H9 (cell line): ENCODE measurements around the gene GAREM1. TPM values are rescaled to one million over a fixed set of nuclear protein-coding genes. Genes with fewer than 3 reads are reported as not detected.

Experiments
- DNase-seq: peaks from one replicate; pipeline ENCODE4 v3.0.0-alpha.2; 2017
- H2AFZ ChIP-seq: one replicate; pipeline ENCODE4 v1.6.1; 2013; ENCODE audit warnings: mild to moderate bottlenecking, low read length, control low read depth, moderate library complexity
- H2AK5ac ChIP-seq: 2 replicates; pipeline ENCODE4 v1.6.1; 2013; ENCODE audit warnings: low read length, control low read depth, mixed read lengths; ENCODE audit not compliant: insufficient read length
- H2BK120ac ChIP-seq: one replicate; pipeline ENCODE4 v1.6.1; 2013; ENCODE audit warnings: low read depth, mild to moderate bottlenecking, low read length, control low read depth, inconsistent platforms; ENCODE audit not compliant: poor library complexity, severe bottlenecking
- H2BK12ac ChIP-seq: 2 replicates; pipeline ENCODE4 v1.6.1; 2013; ENCODE audit warnings: low read length, control low read depth, mixed read lengths, low read depth; ENCODE audit not compliant: insufficient read length
- H2BK15ac ChIP-seq: 2 replicates; pipeline ENCODE4 v1.6.1; 2013; ENCODE audit warnings: low read depth, low read length, control low read depth
- H2BK20ac ChIP-seq: one replicate; pipeline ENCODE4 v1.6.1; 2013; ENCODE audit warnings: low read depth, mild to moderate bottlenecking, low read length, control low read depth, inconsistent platforms; ENCODE audit not compliant: poor library complexity, severe bottlenecking
- H2BK5ac ChIP-seq: 2 replicates; pipeline ENCODE4 v1.6.1; 2013; ENCODE audit warnings: low read length, control low read depth, mixed read lengths; ENCODE audit not compliant: insufficient read length
- H3K14ac ChIP-seq: 2 replicates; pipeline ENCODE4 v1.6.1; 2013; ENCODE audit warnings: low read length, control low read depth; ENCODE audit not compliant: insufficient read depth
- H3K18ac ChIP-seq: 2 replicates; pipeline ENCODE4 v1.6.1; 2013; ENCODE audit warnings: low read depth, mild to moderate bottlenecking, mixed read lengths, low read length, control low read depth; ENCODE audit not compliant: insufficient read length
- H3K23ac ChIP-seq: 2 replicates; pipeline ENCODE4 v1.6.1; 2013; ENCODE audit warnings: low read length, control low read depth, mixed read lengths, low read depth; ENCODE audit not compliant: insufficient read length
- H3K23me2 ChIP-seq: 2 replicates; pipeline ENCODE4 v1.6.1; 2013; ENCODE audit warnings: low read depth, mild to moderate bottlenecking, mixed read lengths, low read length, control low read depth; ENCODE audit not compliant: insufficient read length, poor library complexity, severe bottlenecking
- H3K27ac ChIP-seq: 2 replicates; pipeline ENCODE4 v1.5.1; 2013; ENCODE audit warnings: low read length, control low read depth, mixed read lengths, low read depth; ENCODE audit not compliant: insufficient read length
- H3K27me3 ChIP-seq: 2 replicates; pipeline ENCODE4 v1.6.1; 2013; ENCODE audit warnings: low read length, control low read depth, inconsistent platforms; ENCODE audit not compliant: insufficient read depth
- H3K4ac ChIP-seq: 2 replicates; pipeline ENCODE4 v1.6.1; 2013; ENCODE audit warnings: low read depth, mild to moderate bottlenecking, control low read depth, inconsistent platforms, low read length, moderate library complexity
- H3K4me1 ChIP-seq: 2 replicates; pipeline ENCODE4 v1.6.1; 2013; ENCODE audit warnings: low read length, control low read depth, inconsistent platforms; ENCODE audit not compliant: insufficient read depth
- H3K4me2 ChIP-seq: 2 replicates; pipeline ENCODE4 v1.6.1; 2013; ENCODE audit warnings: low read length, control low read depth, mixed read lengths; ENCODE audit not compliant: insufficient read length, insufficient read depth
- H3K56ac ChIP-seq: 2 replicates; pipeline ENCODE4 v1.6.1; 2013; ENCODE audit warnings: low read depth, mild to moderate bottlenecking, mixed read lengths, low read length, control low read depth; ENCODE audit not compliant: insufficient read length
- H3K79me1 ChIP-seq: 2 replicates; pipeline ENCODE4 v1.6.1; 2013; ENCODE audit warnings: low read depth, mild to moderate bottlenecking, moderate library complexity, low read length, control low read depth, inconsistent platforms; ENCODE audit not compliant: insufficient read depth, poor library complexity, severe bottlenecking
- H3K79me2 ChIP-seq: 2 replicates; pipeline ENCODE4 v1.6.1; 2013; ENCODE audit warnings: low read length, control low read depth, inconsistent platforms; ENCODE audit not compliant: insufficient read depth
- H3K9ac ChIP-seq: 2 replicates; pipeline ENCODE4 v1.6.1; 2013; ENCODE audit warnings: low read length, control low read depth, mixed read lengths; ENCODE audit not compliant: insufficient read length; ENCODE audit errors: extremely low read depth
- H3K9me3 ChIP-seq: one replicate; pipeline ENCODE4 v1.6.1; 2013; ENCODE audit warnings: low read depth, low read length, inconsistent platforms; ENCODE audit not compliant: control insufficient read depth
- H3T11ph ChIP-seq: one replicate; pipeline ENCODE4 v1.6.1; 2013; ENCODE audit warnings: mild to moderate bottlenecking, low read length, control low read depth, inconsistent platforms
- H4K20me1 ChIP-seq: one replicate; pipeline ENCODE4 v1.6.1; 2013; ENCODE audit not compliant: control insufficient read depth, insufficient read length, insufficient read depth
- H4K5ac ChIP-seq: 2 replicates; pipeline ENCODE4 v1.6.1; 2013; ENCODE audit warnings: low read depth, mild to moderate bottlenecking, mixed read lengths, low read length, control low read depth; ENCODE audit not compliant: insufficient read length
- H4K8ac ChIP-seq: replicated peaks from 2 replicates; pipeline ENCODE4 v1.6.1; 2013; ENCODE audit warnings: low read length, control low read depth, mixed read lengths, low read depth; ENCODE audit not compliant: insufficient read length
- H4K91ac ChIP-seq: 2 replicates; pipeline ENCODE4 v1.6.1; 2013; ENCODE audit warnings: low read depth, mild to moderate bottlenecking, moderate library complexity, mixed read lengths, low read length, control low read depth; ENCODE audit not compliant: insufficient read length
- H3K27ac Mint-ChIP-seq, 3 experiments: 2 replicates in 2 of 3; 3 replicates in 1 of 3; pipeline ENCODE4 v1.8.0; 2020 to 2021; ENCODE audit warnings: mixed read lengths in 3 of 3, mild to moderate bottlenecking in 1 of 3, moderate library complexity in 1 of 3
- H3K27me3 Mint-ChIP-seq: 2 replicates; pipeline ENCODE4 v1.8.0; 2021; ENCODE audit warnings: low read depth, mild to moderate bottlenecking, moderate library complexity, mixed read lengths
- H3K36me3 Mint-ChIP-seq, 3 experiments: 2 replicates in 2 of 3; 3 replicates in 1 of 3; pipeline ENCODE4 v1.8.0; 2020 to 2021; ENCODE audit warnings: low read depth in 3 of 3, mixed read lengths in 3 of 3; ENCODE audit not compliant: insufficient read depth in 1 of 3
- H3K4me1 Mint-ChIP-seq, 2 experiments: 2 replicates each; pipeline ENCODE4 v1.8.0; 2020; ENCODE audit warnings: mixed read lengths in 2 of 2
- H3K4me3 Mint-ChIP-seq, 2 experiments: 2 replicates in 1 of 2; 3 replicates in 1 of 2; pipeline ENCODE4 v1.8.0; 2020 to 2021; ENCODE audit warnings: mild to moderate bottlenecking in 2 of 2, mixed read lengths in 2 of 2, moderate library complexity in 1 of 2
- H3K9me3 Mint-ChIP-seq, 2 experiments: 2 replicates in 1 of 2; 3 replicates in 1 of 2; pipeline ENCODE4 v1.8.0; 2020; ENCODE audit warnings: mild to moderate bottlenecking in 2 of 2, mixed read lengths in 2 of 2, moderate library complexity in 1 of 2
- WGBS: extraction: QIAGEN DNeasy Blood & Tissue Kit; methylation state at CpG from one replicate; pipeline ENCODE4 v1.1.7; 2013; ENCODE audit warnings: missing lambda C conversion rate, low lambda C conversion rate, mixed read lengths; ENCODE audit not compliant: insufficient read length; ENCODE audit errors: extremely low coverage; 5-methylcytosine and 5-hydroxymethylcytosine counted together
- total RNA-seq: library from RNA; stranded (reverse); gene quantifications from 2 replicates; pipeline ENCODE4 v1.2.1, GENCODE V29; 2021
- TF ChIP-seq, protein P1 (sequence below): fragments of 200-600 bp; sonication (generic); conservative IDR thresholded peaks from 3 replicates; pipeline ENCODE4 v1.8.0; 2021; ENCODE audit warnings: antibody characterized with exemption, mild to moderate bottlenecking

GAREM1 gene
- total RNA-seq, 1 experiment from 2014 or later = 4.4 TPM

DNA sequence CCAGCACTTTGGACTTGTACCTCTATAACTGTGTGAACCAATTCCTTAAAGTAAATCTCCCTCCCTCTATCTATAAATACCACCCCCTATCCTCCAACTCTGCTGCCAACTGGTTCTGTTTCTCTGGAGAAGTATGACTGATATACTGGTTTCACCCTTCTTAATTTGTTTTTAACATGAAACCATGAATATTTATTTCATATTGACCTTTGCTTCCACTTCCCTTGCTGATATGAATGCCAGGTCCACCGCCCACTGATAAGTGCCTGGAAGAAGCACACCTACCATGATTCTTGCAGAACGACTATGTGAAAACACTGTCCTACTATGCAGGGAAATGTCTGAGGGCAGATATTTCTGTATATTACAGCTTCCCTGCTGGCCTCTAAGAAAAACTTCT is 131.6 kb downstream of the GAREM1 start:
- H3K36me3 Mint-ChIP-seq = no peaks in the 10 kb centered on the region
- Histone ChIP-seq H4K20me1 (no peaks in the 10 kb centered on the region), H2BK5ac (no peak overlapping the region), H3K9me3 (no peaks in the 10 kb centered on the region), H3K79me1 (no peaks in the 10 kb centered on the region), H2BK12ac (no peak overlapping the region), H3K79me2 (no peaks in the 10 kb centered on the region), H3K56ac (no peak overlapping the region), H3K27me3 (no peaks in the 10 kb centered on the region), H2BK15ac (no peak overlapping the region), H3K27ac (no peak overlapping the region), H3K18ac (no peak overlapping the region), H3K23ac (no peak overlapping the region), H4K8ac (no peak overlapping the region), H3K4me1 (no peaks in the 10 kb centered on the region; the same call in 1 of the 2 replicates), H2AK5ac (no peak overlapping the region), H2BK120ac (no peak overlapping the region), H3K14ac (no peak overlapping the region), H2AFZ (no peak overlapping the region), H3K23me2 (no peaks in the 10 kb centered on the region), H2BK20ac (no peak overlapping the region), H3K9ac (no peak overlapping the region), H4K5ac (no peak overlapping the region), H3K4ac (no peak overlapping the region), H3T11ph (no peak overlapping the region), H3K4me2 (no peak overlapping the region), H4K91ac (no peak overlapping the region)
- peaks cover 4% of the 10 kb centered on the region in 2 experiments for H3K4me1 Mint-ChIP-seq
- TF ChIP-seq, protein P1, sequence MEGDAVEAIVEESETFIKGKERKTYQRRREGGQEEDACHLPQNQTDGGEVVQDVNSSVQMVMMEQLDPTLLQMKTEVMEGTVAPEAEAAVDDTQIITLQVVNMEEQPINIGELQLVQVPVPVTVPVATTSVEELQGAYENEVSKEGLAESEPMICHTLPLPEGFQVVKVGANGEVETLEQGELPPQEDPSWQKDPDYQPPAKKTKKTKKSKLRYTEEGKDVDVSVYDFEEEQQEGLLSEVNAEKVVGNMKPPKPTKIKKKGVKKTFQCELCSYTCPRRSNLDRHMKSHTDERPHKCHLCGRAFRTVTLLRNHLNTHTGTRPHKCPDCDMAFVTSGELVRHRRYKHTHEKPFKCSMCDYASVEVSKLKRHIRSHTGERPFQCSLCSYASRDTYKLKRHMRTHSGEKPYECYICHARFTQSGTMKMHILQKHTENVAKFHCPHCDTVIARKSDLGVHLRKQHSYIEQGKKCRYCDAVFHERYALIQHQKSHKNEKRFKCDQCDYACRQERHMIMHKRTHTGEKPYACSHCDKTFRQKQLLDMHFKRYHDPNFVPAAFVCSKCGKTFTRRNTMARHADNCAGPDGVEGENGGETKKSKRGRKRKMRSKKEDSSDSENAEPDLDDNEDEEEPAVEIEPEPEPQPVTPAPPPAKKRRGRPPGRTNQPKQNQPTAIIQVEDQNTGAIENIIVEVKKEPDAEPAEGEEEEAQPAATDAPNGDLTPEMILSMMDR = no peak
- no peaks in the 10 kb centered on the region for H3K27me3 Mint-ChIP-seq
- no CpG with 5 or more reads among the region's 2 CpGs for WGBS
- H3K9me3 Mint-ChIP-seq = no peaks in the 10 kb centered on the region
- H3K4me3 Mint-ChIP-seq = no peak overlapping the region
- peak overlapping the region in 1 of 3 experiments; percentile 36; a peak in 1 of 7 replicates for H3K27ac Mint-ChIP-seq
- DNase-seq = no peak
